GM12864 (cell line): ENCODE measurements around the gene LY9.

Experiments used
- DNase-seq: peaks from one replicate; pipeline ENCODE4 v3.0.0-alpha.2; 2011; ENCODE audit warnings: low read depth
- H3K4me3 ChIP-seq: 2 replicates; pipeline ENCODE4 v1.5.1; 2011; ENCODE audit warnings: mild to moderate bottlenecking, low read depth, low read length, control low read depth
- TF ChIP-seq, protein P1 (sequence below): IDR thresholded peaks from 2 replicates; pipeline ENCODE4 v1.5.1; 2011; ENCODE audit warnings: low read depth, mild to moderate bottlenecking, moderate library complexity, low read length, control low read depth, inconsistent platforms; ENCODE audit errors: missing control alignments

Gene LY9

DNA sequence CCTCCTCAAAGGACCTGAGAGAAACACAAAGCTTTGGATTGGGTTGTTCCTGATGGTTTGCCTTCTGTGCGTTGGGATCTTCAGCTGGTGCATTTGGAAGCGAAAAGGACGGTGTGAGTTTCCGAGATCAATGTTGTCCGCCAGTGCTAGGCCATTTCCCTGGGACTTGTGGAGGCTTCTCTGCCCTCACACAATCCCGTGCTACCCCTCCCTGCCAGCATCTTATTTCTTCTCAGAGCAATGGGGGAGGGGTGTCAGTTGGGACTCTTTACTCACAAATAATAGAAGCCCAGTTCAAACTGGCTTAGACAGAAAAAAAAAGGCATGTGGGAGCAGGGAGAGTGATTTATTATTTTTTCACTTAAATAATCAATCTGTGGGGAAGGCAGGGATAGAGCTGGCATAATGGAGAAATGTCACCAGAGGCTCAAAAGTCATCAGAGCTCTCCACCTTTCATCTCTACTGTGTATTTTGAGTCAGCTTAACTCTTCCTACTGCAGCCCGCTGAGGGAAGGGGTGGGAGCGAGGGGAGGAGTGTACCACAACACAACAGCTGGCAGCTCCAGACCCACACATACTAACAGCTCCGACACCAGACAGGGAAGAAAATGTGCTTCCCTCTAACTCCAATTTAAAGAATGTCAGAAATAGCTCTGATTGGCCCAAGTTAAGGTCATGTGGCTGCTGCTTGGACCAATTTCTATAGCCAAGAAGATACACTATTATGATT lies 22.4 kb downstream of the LY9 start:
- DNase-seq, result no peak
- TF ChIP-seq, protein P1, sequence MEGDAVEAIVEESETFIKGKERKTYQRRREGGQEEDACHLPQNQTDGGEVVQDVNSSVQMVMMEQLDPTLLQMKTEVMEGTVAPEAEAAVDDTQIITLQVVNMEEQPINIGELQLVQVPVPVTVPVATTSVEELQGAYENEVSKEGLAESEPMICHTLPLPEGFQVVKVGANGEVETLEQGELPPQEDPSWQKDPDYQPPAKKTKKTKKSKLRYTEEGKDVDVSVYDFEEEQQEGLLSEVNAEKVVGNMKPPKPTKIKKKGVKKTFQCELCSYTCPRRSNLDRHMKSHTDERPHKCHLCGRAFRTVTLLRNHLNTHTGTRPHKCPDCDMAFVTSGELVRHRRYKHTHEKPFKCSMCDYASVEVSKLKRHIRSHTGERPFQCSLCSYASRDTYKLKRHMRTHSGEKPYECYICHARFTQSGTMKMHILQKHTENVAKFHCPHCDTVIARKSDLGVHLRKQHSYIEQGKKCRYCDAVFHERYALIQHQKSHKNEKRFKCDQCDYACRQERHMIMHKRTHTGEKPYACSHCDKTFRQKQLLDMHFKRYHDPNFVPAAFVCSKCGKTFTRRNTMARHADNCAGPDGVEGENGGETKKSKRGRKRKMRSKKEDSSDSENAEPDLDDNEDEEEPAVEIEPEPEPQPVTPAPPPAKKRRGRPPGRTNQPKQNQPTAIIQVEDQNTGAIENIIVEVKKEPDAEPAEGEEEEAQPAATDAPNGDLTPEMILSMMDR, result no peak
- no peak overlapping the region for H3K4me3 ChIP-seq

DNA sequence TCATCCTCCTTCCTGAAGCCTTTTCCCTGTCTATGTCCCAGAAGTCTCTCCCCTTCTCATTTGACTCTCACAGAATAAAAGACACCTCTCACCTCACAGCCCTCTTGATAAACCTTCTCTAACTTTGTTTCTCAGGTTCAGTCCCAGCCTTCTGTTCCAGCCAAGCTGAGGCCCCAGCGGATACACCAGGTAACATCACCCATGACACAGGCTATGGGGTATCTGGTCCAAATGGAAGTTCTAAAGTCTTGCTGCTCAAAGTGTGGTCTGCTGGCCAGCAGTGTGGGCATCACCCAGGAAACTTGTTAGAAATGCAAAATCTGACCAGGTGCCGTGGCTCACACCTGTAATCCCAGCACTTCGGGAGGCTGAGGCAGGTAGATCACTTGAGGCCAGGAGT lies 23.2 kb downstream of the LY9 start:
- TF ChIP-seq, protein P1, result no peak
- no peak overlapping the region for H3K4me3 ChIP-seq
- DNase-seq, result no peak

DNA sequence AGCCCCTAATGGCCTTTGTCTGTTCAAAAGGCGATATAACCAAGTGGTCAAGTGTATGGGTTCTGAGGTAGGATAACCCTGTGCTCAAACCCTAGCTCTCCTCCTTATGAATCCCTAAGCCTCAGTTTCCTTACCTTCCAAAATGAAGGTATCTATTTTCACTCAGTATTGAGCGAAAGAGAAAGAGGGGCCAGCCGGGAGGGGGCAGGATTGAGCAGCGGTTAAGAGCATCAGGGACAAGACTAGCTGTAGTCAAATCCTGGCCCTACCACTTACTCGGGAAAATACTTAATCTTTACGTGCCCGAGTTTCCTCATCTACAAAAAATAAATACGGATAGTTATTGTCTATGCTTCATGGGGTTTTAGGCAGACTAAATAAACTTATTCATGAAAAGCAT lies 25.7 kb downstream of the LY9 start:
- no peak overlapping the region for H3K4me3 ChIP-seq
- TF ChIP-seq, protein P1, result no peak
- no peak for DNase-seq

DNA sequence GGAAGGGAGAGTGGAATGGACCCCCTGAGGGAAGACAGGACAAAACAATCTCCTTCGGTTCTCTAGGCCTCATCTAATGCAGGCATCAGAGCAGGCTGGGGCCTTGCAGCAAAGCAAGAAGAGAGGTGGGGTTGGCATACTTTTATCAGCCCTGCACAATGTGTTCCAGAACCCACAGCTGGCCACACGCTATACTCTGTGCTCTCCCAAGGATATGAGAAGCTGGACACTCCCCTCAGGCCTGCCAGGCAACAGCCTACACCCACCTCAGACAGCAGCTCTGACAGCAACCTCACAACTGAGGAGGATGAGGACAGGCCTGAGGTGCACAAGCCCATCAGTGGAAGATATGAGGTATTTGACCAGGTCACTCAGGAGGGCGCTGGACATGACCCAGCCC lies 27.3 kb downstream of the LY9 start:
- TF ChIP-seq, protein P1, result no peak
- no peak for DNase-seq
- H3K4me3 ChIP-seq, result no peak overlapping the region

DNA sequence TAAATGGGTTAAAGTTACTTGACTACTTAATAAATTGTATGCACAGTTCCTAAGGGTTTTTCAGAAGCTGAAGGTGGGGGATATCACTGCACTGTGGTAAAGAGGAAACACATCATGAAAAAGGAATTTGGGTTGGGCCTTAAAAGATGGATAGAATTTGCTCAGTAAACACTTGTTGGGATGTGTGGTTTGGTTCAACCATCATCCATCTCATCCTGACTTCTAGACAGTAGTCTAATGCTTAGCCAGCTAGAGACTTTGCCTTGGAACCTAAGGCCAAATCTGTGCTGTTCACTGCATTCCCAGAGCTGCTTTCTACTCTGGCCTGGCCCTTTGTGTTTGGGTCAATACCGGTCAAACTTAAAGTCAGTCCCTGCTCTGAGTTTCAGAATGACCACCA lies 30.6 kb downstream of the LY9 start:
- TF ChIP-seq, protein P1, result no peak
- H3K4me3 ChIP-seq, result no peak overlapping the region
- no peak for DNase-seq

DNA sequence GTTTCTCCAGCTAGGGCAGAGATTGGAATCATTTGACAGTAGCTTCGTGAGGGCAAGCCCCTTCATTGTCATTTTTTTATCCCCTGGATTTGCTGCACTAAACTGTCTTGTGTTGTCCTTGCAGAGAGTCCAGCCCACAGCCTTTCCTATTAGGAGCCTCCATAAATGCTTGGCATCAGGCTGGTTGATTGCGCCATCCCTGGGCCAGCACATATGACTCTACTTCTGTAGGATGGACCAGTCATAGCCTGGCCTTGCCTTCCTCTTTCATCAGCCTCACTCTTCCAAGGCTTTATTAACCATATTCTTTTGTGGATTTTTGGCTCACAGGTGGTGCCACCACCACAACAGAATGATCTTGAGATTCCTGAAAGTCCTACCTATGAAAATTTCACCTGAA lies 31.4 kb downstream of the LY9 start:
- no peak overlapping the region for H3K4me3 ChIP-seq
- DNase-seq, result no peak
- TF ChIP-seq, protein P1, result no peak

DNA sequence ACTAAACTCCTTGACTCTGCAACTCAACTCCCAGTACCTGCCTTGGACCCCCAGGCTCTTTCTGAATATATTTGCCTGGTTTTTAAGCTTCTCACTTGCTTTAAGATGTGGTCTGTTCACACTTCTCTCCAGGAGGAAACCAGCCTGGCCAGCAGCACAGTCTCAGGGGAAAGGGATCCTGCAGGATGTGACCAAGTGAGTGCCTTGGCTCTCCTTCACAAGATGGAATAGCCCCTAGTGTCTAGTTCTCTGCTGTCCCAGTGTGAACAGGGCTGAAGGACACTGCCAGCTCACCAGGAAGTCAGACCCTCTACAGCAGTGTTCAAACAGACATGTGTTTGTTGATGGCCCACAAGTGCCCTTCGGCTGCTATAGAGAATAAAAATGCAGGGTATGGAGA lies 33.8 kb downstream of the LY9 start:
- no peak overlapping the region for H3K4me3 ChIP-seq
- DNase-seq, result no peak
- TF ChIP-seq, protein P1, result no peak
